SK-N-SH treated with all-trans-retinoic acid at 6 μM for 48 hours (cell line): ENCODE measurements around the gene TSPO.

Experiments
- ATAC-seq: fragments of 200-7000 bp; cut with Tn5 transposase; 3 replicates; pipeline ENCODE4 v1.9.1; 2020; ENCODE audit warnings: mild to moderate bottlenecking, moderate library complexity
- ARNTL ChIP-seq: fragments of 450-650 bp; formaldehyde crosslinking; IDR thresholded peaks from 2 replicates; pipeline ENCODE4 v1.5.0; 2020; ENCODE audit warnings: low read depth, mild to moderate bottlenecking, moderate library complexity, borderline replicate concordance
- BACH2 ChIP-seq: fragments of 250-450 bp; sonication (Bioruptor Pico); IDR thresholded peaks from 2 replicates; pipeline ENCODE4 v1.9.0; 2021; ENCODE audit warnings: mild to moderate bottlenecking, borderline replicate concordance
- CSDC2 ChIP-seq: fragments of 250-450 bp; sonication (Bioruptor Pico); IDR thresholded peaks from 2 replicates; pipeline ENCODE4 v1.5.0; 2020; ENCODE audit warnings: mild to moderate bottlenecking, moderate library complexity
- CSRNP3 ChIP-seq: fragments of 250-450 bp; sonication (Bioruptor Pico); IDR thresholded peaks from 2 replicates; pipeline ENCODE4 v1.5.1; 2021; ENCODE audit warnings: mild to moderate bottlenecking, moderate library complexity
- ESRRG ChIP-seq: fragments of 250-450 bp; sonication (Bioruptor Pico); IDR thresholded peaks from 2 replicates; pipeline ENCODE4 v1.6.1; 2021; ENCODE audit warnings: mild to moderate bottlenecking
- GLIS3 ChIP-seq: fragments of 250-450 bp; sonication (Bioruptor Pico); IDR thresholded peaks from 2 replicates; pipeline ENCODE4 v1.5.0; 2020; ENCODE audit warnings: mild to moderate bottlenecking, moderate library complexity
- ISL1 ChIP-seq: fragments of 250-450 bp; sonication (Bioruptor Pico); IDR thresholded peaks from 2 replicates; pipeline ENCODE4 v2.1.2; 2022; ENCODE audit warnings: mild to moderate bottlenecking, moderate library complexity
- OSR1 ChIP-seq: fragments of 250-450 bp; sonication (Bioruptor Pico); IDR thresholded peaks from 2 replicates; pipeline ENCODE4 v1.8.0; 2022; ENCODE audit warnings: moderate library complexity, mild to moderate bottlenecking, inconsistent platforms
- PATZ1 ChIP-seq: fragments of 250-450 bp; sonication (Bioruptor Pico); IDR thresholded peaks from 2 replicates; pipeline ENCODE4 v1.8.0; 2020; ENCODE audit warnings: mild to moderate bottlenecking, moderate library complexity, borderline replicate concordance
- POU6F1 ChIP-seq: fragments of 250-450 bp; sonication (Bioruptor Pico); IDR thresholded peaks from 2 replicates; pipeline ENCODE4 v1.8.0; 2021; ENCODE audit warnings: low read depth, mild to moderate bottlenecking, moderate library complexity, borderline replicate concordance
- PPARA ChIP-seq: fragments of 250-450 bp; sonication (Bioruptor Pico); IDR thresholded peaks from 2 replicates; pipeline ENCODE4 v1.5.0; 2020; ENCODE audit warnings: mild to moderate bottlenecking, borderline replicate concordance
- RARB ChIP-seq: fragments of 250-450 bp; sonication (Bioruptor Pico); IDR thresholded peaks from 2 replicates; pipeline ENCODE4 v1.8.0; 2021; ENCODE audit warnings: mild to moderate bottlenecking, moderate library complexity
- SNAI2 ChIP-seq: fragments of 250-450 bp; sonication (Bioruptor Pico); IDR thresholded peaks from 2 replicates; pipeline ENCODE4 v1.5.0; 2020; ENCODE audit warnings: mild to moderate bottlenecking, moderate library complexity
- TCF4 ChIP-seq: fragments of 250-450 bp; sonication (Bioruptor Pico); IDR thresholded peaks from 2 replicates; pipeline ENCODE4 v1.8.0; 2021; ENCODE audit warnings: mild to moderate bottlenecking, moderate library complexity, borderline replicate concordance
- TOX ChIP-seq: fragments of 250-450 bp; sonication (Bioruptor Pico); IDR thresholded peaks from 2 replicates; pipeline ENCODE4 v1.8.0; 2021; ENCODE audit warnings: mild to moderate bottlenecking, moderate library complexity, borderline replicate concordance
- ZFP3 ChIP-seq: fragments of 250-450 bp; sonication (Bioruptor Pico); IDR thresholded peaks from 2 replicates; pipeline ENCODE4 v1.5.0; 2020; ENCODE audit warnings: mild to moderate bottlenecking, moderate library complexity
- ZFP30 ChIP-seq: fragments of 450-650 bp; formaldehyde crosslinking; IDR thresholded peaks from 2 replicates; pipeline ENCODE4 v1.5.0; 2022; ENCODE audit warnings: mild to moderate bottlenecking, moderate library complexity
- ZNF565 ChIP-seq: fragments of 450-650 bp; formaldehyde crosslinking; conservative IDR thresholded peaks from 2 replicates; pipeline ENCODE4 v1.5.0; 2020; ENCODE audit warnings: low read depth, mild to moderate bottlenecking, moderate library complexity
- TF ChIP-seq, protein P1 (sequence below): fragments of 250-450 bp; sonication (Bioruptor Pico); IDR thresholded peaks from 2 replicates; pipeline ENCODE4 v1.5.0; 2020; ENCODE audit warnings: mild to moderate bottlenecking, moderate library complexity
- TF ChIP-seq, protein P2 (sequence below): fragments of 250-450 bp; sonication (Bioruptor Pico); IDR thresholded peaks from 2 replicates; pipeline ENCODE4 v1.5.1; 2020; ENCODE audit warnings: low read depth, mild to moderate bottlenecking, moderate library complexity

TSPO gene

DNA sequence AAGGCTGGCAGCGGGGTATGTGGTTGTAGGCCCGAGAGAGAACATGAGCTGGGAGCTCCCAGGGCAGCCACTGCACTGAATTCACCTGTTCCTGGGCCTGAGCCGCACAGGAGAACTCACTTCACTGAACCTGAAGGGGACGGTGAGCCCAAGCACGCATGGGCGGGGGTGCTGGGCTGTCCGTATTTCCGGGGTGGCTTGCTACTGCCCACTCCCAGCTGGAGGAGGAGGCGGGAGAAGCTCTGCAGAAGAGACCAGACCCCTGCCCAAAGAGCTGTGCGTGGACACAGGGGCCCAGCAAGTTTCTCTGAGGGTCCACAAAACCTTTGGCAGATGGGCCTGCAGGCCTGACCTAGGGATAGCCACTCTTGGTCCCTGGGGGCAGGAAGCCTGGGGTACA, 30.8 kb downstream of the TSPO start:
- no peak for ATAC-seq
- TF ChIP-seq CSRNP3 (CRISPR knock-in tag) (no peak), SNAI2 (CRISPR knock-in tag) (no peak), PATZ1 (CRISPR knock-in tag) (no peak), TOX (CRISPR knock-in tag) (no peak), ZNF565 (CRISPR knock-in tag) (no peak), GLIS3 (CRISPR knock-in tag) (no peak), RARB (no peak), POU6F1 (CRISPR knock-in tag) (no peak), CSDC2 (CRISPR knock-in tag) (no peak), ZFP30 (no peak), PPARA (no peak), ARNTL (CRISPR knock-in tag) (no peak), ZFP3 (CRISPR knock-in tag) (no peak), OSR1 (no peak), ISL1 (CRISPR knock-in tag) (no peak)
- TF ChIP-seq, protein P1, sequence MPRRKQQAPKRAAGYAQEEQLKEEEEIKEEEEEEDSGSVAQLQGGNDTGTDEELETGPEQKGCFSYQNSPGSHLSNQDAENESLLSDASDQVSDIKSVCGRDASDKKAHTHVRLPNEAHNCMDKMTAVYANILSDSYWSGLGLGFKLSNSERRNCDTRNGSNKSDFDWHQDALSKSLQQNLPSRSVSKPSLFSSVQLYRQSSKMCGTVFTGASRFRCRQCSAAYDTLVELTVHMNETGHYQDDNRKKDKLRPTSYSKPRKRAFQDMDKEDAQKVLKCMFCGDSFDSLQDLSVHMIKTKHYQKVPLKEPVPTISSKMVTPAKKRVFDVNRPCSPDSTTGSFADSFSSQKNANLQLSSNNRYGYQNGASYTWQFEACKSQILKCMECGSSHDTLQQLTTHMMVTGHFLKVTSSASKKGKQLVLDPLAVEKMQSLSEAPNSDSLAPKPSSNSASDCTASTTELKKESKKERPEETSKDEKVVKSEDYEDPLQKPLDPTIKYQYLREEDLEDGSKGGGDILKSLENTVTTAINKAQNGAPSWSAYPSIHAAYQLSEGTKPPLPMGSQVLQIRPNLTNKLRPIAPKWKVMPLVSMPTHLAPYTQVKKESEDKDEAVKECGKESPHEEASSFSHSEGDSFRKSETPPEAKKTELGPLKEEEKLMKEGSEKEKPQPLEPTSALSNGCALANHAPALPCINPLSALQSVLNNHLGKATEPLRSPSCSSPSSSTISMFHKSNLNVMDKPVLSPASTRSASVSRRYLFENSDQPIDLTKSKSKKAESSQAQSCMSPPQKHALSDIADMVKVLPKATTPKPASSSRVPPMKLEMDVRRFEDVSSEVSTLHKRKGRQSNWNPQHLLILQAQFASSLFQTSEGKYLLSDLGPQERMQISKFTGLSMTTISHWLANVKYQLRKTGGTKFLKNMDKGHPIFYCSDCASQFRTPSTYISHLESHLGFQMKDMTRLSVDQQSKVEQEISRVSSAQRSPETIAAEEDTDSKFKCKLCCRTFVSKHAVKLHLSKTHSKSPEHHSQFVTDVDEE: no peak
- TF ChIP-seq, protein P2, sequence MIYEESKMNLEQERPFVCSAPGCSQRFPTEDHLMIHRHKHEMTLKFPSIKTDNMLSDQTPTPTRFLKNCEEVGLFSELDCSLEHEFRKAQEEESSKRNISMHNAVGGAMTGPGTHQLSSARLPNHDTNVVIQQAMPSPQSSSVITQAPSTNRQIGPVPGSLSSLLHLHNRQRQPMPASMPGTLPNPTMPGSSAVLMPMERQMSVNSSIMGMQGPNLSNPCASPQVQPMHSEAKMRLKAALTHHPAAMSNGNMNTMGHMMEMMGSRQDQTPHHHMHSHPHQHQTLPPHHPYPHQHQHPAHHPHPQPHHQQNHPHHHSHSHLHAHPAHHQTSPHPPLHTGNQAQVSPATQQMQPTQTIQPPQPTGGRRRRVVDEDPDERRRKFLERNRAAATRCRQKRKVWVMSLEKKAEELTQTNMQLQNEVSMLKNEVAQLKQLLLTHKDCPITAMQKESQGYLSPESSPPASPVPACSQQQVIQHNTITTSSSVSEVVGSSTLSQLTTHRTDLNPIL (CRISPR knock-in tag): no peak

DNA sequence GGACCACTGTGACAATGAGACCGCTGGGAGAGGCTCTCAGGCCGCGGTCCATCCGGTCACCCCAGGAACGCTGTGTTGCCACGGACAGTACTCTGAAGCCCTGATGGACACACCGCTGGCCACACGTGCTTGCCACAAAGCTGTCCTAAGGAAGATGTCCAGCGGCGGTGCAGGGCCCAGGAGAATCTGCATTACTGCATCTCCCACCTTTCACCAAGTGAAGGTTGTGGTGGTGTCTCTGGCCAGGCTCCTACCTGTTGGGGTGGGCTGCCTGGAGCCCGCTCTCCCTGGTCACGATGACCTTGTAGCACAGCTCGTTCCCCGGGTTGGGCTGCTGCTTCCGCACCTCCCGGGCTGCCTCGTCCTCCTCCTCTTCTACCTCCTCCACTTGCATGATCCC, 31.4 kb downstream of the TSPO start:
- ATAC-seq: no peak
- TF ChIP-seq ESRRG (CRISPR knock-in tag): no peak
- TF ChIP-seq BACH2 (CRISPR knock-in tag): no peak
- TF ChIP-seq ISL1 (CRISPR knock-in tag): no peak
- TF ChIP-seq TCF4 (CRISPR knock-in tag): no peak
- TF ChIP-seq POU6F1 (CRISPR knock-in tag): no peak
